HEK293 (cell line): ENCODE data around the gene CLDN7.

Source experiments
- CTCF ChIA-PET: fragments of 350-600 bp; formaldehyde crosslinking; extraction: SDS; loops from one replicate; lab custom pipeline; 2021; ENCODE audit warnings: antibody characterized with exemption; lab: Yijun Ruan, JAX
- POLR2A ChIA-PET: fragments of 300-600 bp; formaldehyde crosslinking; extraction: SDS; loops from one replicate; lab custom pipeline; 2020; ENCODE audit warnings: antibody characterized with exemption, inconsistent platforms; lab: Yijun Ruan, JAX
- H3K27ac ChIP-seq: fragments of 200-500 bp; sonication (Bioruptor generic); 2 replicates; pipeline ENCODE4 v1.5.1; 2014; ENCODE audit warnings: low read depth, low read length, control low read depth, inconsistent platforms; ENCODE audit errors: extremely low read depth
- H3K36me3 ChIP-seq, 2 experiments: fragments of 200-500 bp in 1 of 2; sonication (Bioruptor generic) in 1 of 2; 1 replicate in 1 of 2; 2 replicates in 1 of 2; pipeline ENCODE4 v1.5.1; 2014 to 2017; ENCODE audit warnings: inconsistent platforms in 2 of 2, low read length in 2 of 2; ENCODE audit not compliant: control insufficient read depth in 2 of 2, insufficient read depth in 1 of 2
- H3K4me1 ChIP-seq: fragments of 200-500 bp; sonication (Bioruptor generic); 2 replicates; pipeline ENCODE4 v1.5.1; 2014; ENCODE audit warnings: mild to moderate bottlenecking, low read length, inconsistent platforms; ENCODE audit not compliant: control insufficient read depth, insufficient read depth
- H3K4me3 ChIP-seq: 2 replicates; pipeline ENCODE4 v1.5.1; 2011; ENCODE audit warnings: low read depth, mild to moderate bottlenecking, control low read depth, low read length, moderate library complexity
- H3K9me3 ChIP-seq: fragments of 200-500 bp; sonication (Bioruptor generic); 2 replicates; pipeline ENCODE4 v1.5.1; 2014; ENCODE audit warnings: low read depth, low read length, inconsistent platforms; ENCODE audit not compliant: control insufficient read depth, insufficient read depth
- CTCF ChIP-seq: fragments of 450-650 bp; formaldehyde crosslinking; IDR thresholded peaks from 2 replicates; pipeline ENCODE4 v1.5.1; 2016; ENCODE audit warnings: missing biosample characterization, missing genetic modification characterization
- GLIS1 ChIP-seq: fragments of 450-650 bp; formaldehyde crosslinking; IDR thresholded peaks from 2 replicates; pipeline ENCODE4 v1.5.1; 2016; ENCODE audit warnings: missing biosample characterization, missing genetic modification characterization
- GLIS2 ChIP-seq: fragments of 450-650 bp; formaldehyde crosslinking; IDR thresholded peaks from 2 replicates; pipeline ENCODE4 v1.5.1; 2016; ENCODE audit warnings: missing biosample characterization, missing genetic modification characterization
- PATZ1 ChIP-seq: fragments of 450-650 bp; formaldehyde crosslinking; IDR thresholded peaks from 2 replicates; pipeline ENCODE4 v1.5.1; 2016; ENCODE audit warnings: missing biosample characterization, missing genetic modification characterization
- SCRT2 ChIP-seq: fragments of 450-650 bp; formaldehyde crosslinking; IDR thresholded peaks from 2 replicates; pipeline ENCODE4 v1.5.1; 2016; ENCODE audit warnings: missing biosample characterization, missing genetic modification characterization
- SP2 ChIP-seq: fragments of 450-650 bp; formaldehyde crosslinking; IDR thresholded peaks from 2 replicates; pipeline ENCODE4 v1.5.1; 2016; ENCODE audit warnings: missing biosample characterization, missing genetic modification characterization
- TRIM28 ChIP-seq: IDR thresholded peaks from 2 replicates; pipeline ENCODE4 v1.6.1; 2011; ENCODE audit warnings: low read length, control low read depth, borderline replicate concordance
- YY1 ChIP-seq: fragments of 450-650 bp; formaldehyde crosslinking; IDR thresholded peaks from 2 replicates; pipeline ENCODE4 v1.5.1; 2018; ENCODE audit warnings: missing biosample characterization, missing genetic modification characterization
- ZBTB10 ChIP-seq: fragments of 450-650 bp; formaldehyde crosslinking; IDR thresholded peaks from 2 replicates; pipeline ENCODE4 v1.5.1; 2016; ENCODE audit warnings: missing biosample characterization, missing genetic modification characterization
- ZFHX2 ChIP-seq: fragments of 450-650 bp; formaldehyde crosslinking; conservative IDR thresholded peaks from 2 replicates; pipeline ENCODE4 v1.5.1; 2016; ENCODE audit warnings: missing biosample characterization, missing genetic modification characterization
- ZFP69B ChIP-seq: fragments of 450-650 bp; formaldehyde crosslinking; IDR thresholded peaks from 2 replicates; pipeline ENCODE4 v1.5.1; 2016; ENCODE audit warnings: missing biosample characterization, missing genetic modification characterization
- ZIC2 ChIP-seq: fragments of 450-650 bp; formaldehyde crosslinking; IDR thresholded peaks from 2 replicates; pipeline ENCODE4 v1.5.1; 2016; ENCODE audit warnings: missing biosample characterization, missing genetic modification characterization
- ZNF133 ChIP-seq: fragments of 450-650 bp; formaldehyde crosslinking; IDR thresholded peaks from 2 replicates; pipeline ENCODE4 v1.5.1; 2016; ENCODE audit warnings: missing biosample characterization, missing genetic modification characterization
- ZNF155 ChIP-seq: fragments of 450-650 bp; formaldehyde crosslinking; IDR thresholded peaks from 2 replicates; pipeline ENCODE4 v1.5.1; 2016; ENCODE audit warnings: missing biosample characterization, missing genetic modification characterization
- ZNF169 ChIP-seq: fragments of 450-650 bp; formaldehyde crosslinking; IDR thresholded peaks from 2 replicates; pipeline ENCODE4 v1.5.1; 2016; ENCODE audit warnings: missing biosample characterization, missing genetic modification characterization
- ZNF2 ChIP-seq: fragments of 450-650 bp; formaldehyde crosslinking; IDR thresholded peaks from 2 replicates; pipeline ENCODE4 v1.5.1; 2016; ENCODE audit warnings: missing biosample characterization, missing genetic modification characterization
- ZNF302 ChIP-seq: fragments of 450-650 bp; formaldehyde crosslinking; IDR thresholded peaks from 2 replicates; pipeline ENCODE4 v1.5.1; 2016; ENCODE audit warnings: missing biosample characterization, missing genetic modification characterization, low read depth
- ZNF558 ChIP-seq: fragments of 450-650 bp; formaldehyde crosslinking; IDR thresholded peaks from 2 replicates; pipeline ENCODE4 v1.5.1; 2016; ENCODE audit warnings: missing biosample characterization, missing genetic modification characterization
- ZNF777 ChIP-seq: fragments of 450-650 bp; formaldehyde crosslinking; IDR thresholded peaks from 2 replicates; pipeline ENCODE4 v1.5.1; 2017; ENCODE audit warnings: missing biosample characterization, missing genetic modification characterization, borderline replicate concordance

Gene CLDN7

GRCh38 chr17:7283471-7284216 lies 21.4 kb upstream of the CLDN7 start:
- no peak overlapping the region for H3K4me3 ChIP-seq
- no peaks in the 10 kb centered on the region; a peak in 1 of 3 replicates for H3K36me3 ChIP-seq
- TF ChIP-seq CTCF (tag by site-specific recombination): no peak
- TF ChIP-seq ZBTB10: no peak
- TF ChIP-seq ZNF558 (tag by site-specific recombination): no peak
- no peak for TF ChIP-seq ZFHX2 (tag by site-specific recombination)
- TF ChIP-seq ZNF155: no peak
- TF ChIP-seq SP2 (tag by site-specific recombination): no peak
- TF ChIP-seq ZNF133 (tag by site-specific recombination): no peak
- TF ChIP-seq SCRT2: no peak
- no peaks in the 10 kb centered on the region for H3K9me3 ChIP-seq
- POLR2A ChIA-PET: no interaction called here
- H3K4me1 ChIP-seq: peaks cover 9% of the 10 kb centered on the region
- CTCF ChIA-PET: interaction anchor here (0.6 to 9.0 kb wide), 3 partner anchors 15 to 258 kb away, joined by 3 to 160 read pairs (median 3); no protein-coding TSS in a partner anchor
- H3K27ac ChIP-seq: no peak overlapping the region

GRCh38 chr17:7282752-7283321 lies 20.6 kb upstream of the CLDN7 start:
- no peak overlapping the region for H3K27ac ChIP-seq
- no peaks in the 10 kb centered on the region; a peak in 1 of 3 replicates for H3K36me3 ChIP-seq
- H3K4me3 ChIP-seq: no peak overlapping the region
- no peaks in the 10 kb centered on the region for H3K9me3 ChIP-seq
- ChIA-PET POLR2A (interaction anchor here (1.0 to 3.1 kb wide), 3 partner anchors 13 to 62 kb away, joined by 3 to 20 read pairs (median 14); no protein-coding TSS in a partner anchor), CTCF (interaction anchor here (0.6 to 9.0 kb wide), 5 partner anchors 10 to 855 kb away, joined by 3 to 160 read pairs (median 3); no protein-coding TSS in a partner anchor)
- TF ChIP-seq ZNF302 (tag by site-specific recombination) (no peak), ZIC2 (tag by site-specific recombination) (peak; percentile 32; the same call in 1 of the 2 replicates), TRIM28 (no peak)
- H3K4me1 ChIP-seq: peaks cover 9% of the 10 kb centered on the region

GRCh38 chr17:7281953-7282751 lies 19.9 kb upstream of the CLDN7 start:
- ChIA-PET CTCF (interaction anchor here (0.6 to 9.0 kb wide), 8 partner anchors 10 to 856 kb away, joined by 3 to 160 read pairs (median 8); partner anchors contain the start of gene SENP3), POLR2A (interaction anchor here (1.0 to 3.1 kb wide), 9 partner anchors 9 to 62 kb away, joined by 3 to 20 read pairs (median 6); partner anchors contain the start of genes DVL2, NEURL4 and PHF23)
- no peak overlapping the region for H3K27ac ChIP-seq

More at GRCh38 chr17:7281953-7282751, 19.9 kb upstream of the CLDN7 start:
- peak overlapping the region; percentile 53 for H3K4me3 ChIP-seq
- TF ChIP-seq PATZ1 (tag by site-specific recombination) (peak; percentile 7; the same call in 1 of the 2 replicates), GLIS2 (tag by site-specific recombination) (peak; percentile 69), ZNF2 (no peak), ZFP69B (tag by site-specific recombination) (peak; percentile 4; the same call in 1 of the 2 replicates), SP2 (tag by site-specific recombination) (peak; percentile 42), GLIS1 (tag by site-specific recombination) (peak; percentile 78), YY1 (tag by site-specific recombination) (no peak), ZNF777 (tag by site-specific recombination) (peak; percentile 80; the same call in 1 of the 2 replicates), ZNF169 (no peak)
- no peaks in the 10 kb centered on the region for H3K9me3 ChIP-seq
- peaks cover 9% of the 10 kb centered on the region for H3K4me1 ChIP-seq
- no peaks in the 10 kb centered on the region; a peak in 1 of 3 replicates for H3K36me3 ChIP-seq
